Bronchial epithelial cell (primary cell): ENCODE data around the gene ZFP92. TPM values are rescaled to one million over a fixed set of nuclear protein-coding genes. Genes with fewer than 3 reads are reported as not detected.

Source experiments
- DNase-seq: peaks from one replicate; pipeline ENCODE4 v3.0.0-alpha.2; 2010; ENCODE audit warnings: low read depth
- FAIRE-seq: peaks from 2 replicates; lab custom pipeline; 2011; peaks lifted over from hg19 to GRCh38; lab: Jason Lieb, UNC
- H3K27me3 ChIP-seq: 2 replicates; pipeline ENCODE4 v1.5.1; 2011; ENCODE audit warnings: low read length; ENCODE audit not compliant: control insufficient read depth, insufficient read depth
- H3K36me3 ChIP-seq: 2 replicates; pipeline ENCODE4 v1.5.1; 2011; ENCODE audit warnings: low read length; ENCODE audit not compliant: control insufficient read depth, insufficient read depth
- H3K4me3 ChIP-seq: 2 replicates; pipeline ENCODE4 v1.5.1; 2011; ENCODE audit warnings: mild to moderate bottlenecking, low read depth, low read length, control low read depth
- CTCF ChIP-seq: IDR thresholded peaks from 2 replicates; pipeline ENCODE4 v1.5.1; 2011; ENCODE audit warnings: mild to moderate bottlenecking, moderate library complexity, low read length, control low read depth, inconsistent platforms; ENCODE audit not compliant: insufficient read depth, severe bottlenecking
- total RNA-seq: library from RNA; depleted of rRNA; stranded (reverse); fragments of >200 nt; gene quantifications from 2 replicates; pipeline ENCODE4 v1.2.1, GENCODE V29; 2014

Gene ZFP92
- total RNA-seq, 1 donor from 2014 or later: 0.53 TPM

- Histone ChIP-seq H3K36me3 (no peaks in the 10 kb centered on the region), H3K27me3 (no peaks in the 10 kb centered on the region), H3K4me3 (no peak overlapping the region)
- DNase-seq (no peak), FAIRE-seq (no peak)
- no peak for TF ChIP-seq CTCF
These were observed 40.8 kb upstream of the ZFP92 start for GRCh38 chrX:153370293-153371055.

- H3K27me3 ChIP-seq: no peaks in the 10 kb centered on the region
- DNase-seq (no peak), FAIRE-seq (no peak)
- TF ChIP-seq CTCF: no peak
- no peak overlapping the region for H3K4me3 ChIP-seq
- H3K36me3 ChIP-seq: no peaks in the 10 kb centered on the region
These were observed 40.0 kb upstream of the ZFP92 start for GRCh38 chrX:153371256-153371655.

- no peak for TF ChIP-seq CTCF
- no peak for DNase-seq
- Histone ChIP-seq H3K36me3 (no peaks in the 10 kb centered on the region), H3K4me3 (no peak overlapping the region), H3K27me3 (no peaks in the 10 kb centered on the region)
- no peak for FAIRE-seq
These were observed 38.3 kb upstream of the ZFP92 start for GRCh38 chrX:153372949-153373348.

GRCh38 chrX:153374426-153374825 is 36.8 kb upstream of the ZFP92 start:
- DNase-seq (no peak), FAIRE-seq (no peak)
- Histone ChIP-seq H3K4me3 (no peak overlapping the region), H3K27me3 (no peaks in the 10 kb centered on the region), H3K36me3 (no peaks in the 10 kb centered on the region)
- TF ChIP-seq CTCF: no peak

- DNase-seq (no peak), FAIRE-seq (peak; percentile 52)
- no peaks in the 10 kb centered on the region for H3K36me3 ChIP-seq
- no peaks in the 10 kb centered on the region for H3K27me3 ChIP-seq
- no peak overlapping the region for H3K4me3 ChIP-seq
- TF ChIP-seq CTCF: no peak
These were observed 35.7 kb upstream of the ZFP92 start for GRCh38 chrX:153375571-153375970.

GRCh38 chrX:153377727-153378126 is 33.5 kb upstream of the ZFP92 start:
- no peak overlapping the region for H3K4me3 ChIP-seq
- H3K27me3 ChIP-seq: no peaks in the 10 kb centered on the region
- TF ChIP-seq CTCF: no peak
- no peak for FAIRE-seq
- H3K36me3 ChIP-seq: no peaks in the 10 kb centered on the region
- no peak for DNase-seq
